HepG2 (cell line): ENCODE results near the gene DMRTB1. TPM values are rescaled to one million over a fixed set of nuclear protein-coding genes. Genes with fewer than 3 reads are reported as not detected.

ENCODE experiments used
- ATAC-seq: fragments of 200-7000 bp; cut with Tn5 transposase; 3 replicates; pipeline ENCODE4 v1.9.1; 2020; ENCODE audit warnings: mild to moderate bottlenecking, moderate library complexity
- BruUV-seq: library from RNA; stranded (reverse); fragments of 400-500 nt; replicated peaks from 2 replicates; lab custom pipeline; 2021; lab: Mats Ljungman, UMichigan
- CTCF ChIA-PET: fragments of 300-600 bp; formaldehyde crosslinking; extraction: SDS; loops from one replicate; lab custom pipeline; 2021; ENCODE audit warnings: low total read pairs, inconsistent platforms, low intra/inter-chr PET ratio; lab: Yijun Ruan, JAX
- POLR2A ChIA-PET: fragments of 350-600 bp; sonication (Branson Sonifier 250); formaldehyde crosslinking; loops from one replicate; lab custom pipeline; 2020; ENCODE audit warnings: antibody characterized with exemption, inconsistent platforms; lab: Yijun Ruan, JAX
- DNase-seq: peaks from one replicate; pipeline ENCODE4 v3.0.0-alpha.2; 2015; ENCODE audit warnings: low spot score
- FAIRE-seq: peaks from 3 replicates; lab custom pipeline; 2011; peaks lifted over from hg19 to GRCh38; lab: Jason Lieb, UNC
- H2AFZ ChIP-seq: one replicate; pipeline ENCODE4 v1.6.1; 2011; ENCODE audit warnings: low read length, inconsistent platforms
- H3K27ac ChIP-seq: fragments of 300-600 bp; 3 replicates; pipeline ENCODE4 v1.8.0; 2011; ENCODE audit warnings: mixed run types, mild to moderate bottlenecking, mixed read lengths, low read length, inconsistent platforms; ENCODE audit not compliant: insufficient read depth; ENCODE audit errors: extremely low read length
- H3K27me3 ChIP-seq, 2 experiments: fragments of 200-600 bp in 1 of 2; 2 replicates in 1 of 2; 3 replicates in 1 of 2; pipeline versions ENCODE4 v1.6.0 to v1.8.0; 2011; ENCODE audit warnings: low read length in 2 of 2, mild to moderate bottlenecking in 2 of 2, moderate library complexity in 2 of 2, inconsistent platforms in 1 of 2; ENCODE audit not compliant: insufficient read depth in 2 of 2, control insufficient read depth in 1 of 2
- H3K36me3 ChIP-seq, 2 experiments: fragments of 200-600 bp in 1 of 2; replicated peaks in 1 of 2; 2 replicates in 1 of 2; 3 replicates in 1 of 2; pipeline versions ENCODE4 v1.5.1 to v1.8.0; 2011; ENCODE audit warnings: low read length in 2 of 2, inconsistent platforms in 1 of 2; ENCODE audit not compliant: insufficient read depth in 2 of 2, control insufficient read depth in 1 of 2
- H3K4me1 ChIP-seq: 2 replicates; pipeline ENCODE4 v1.5.1; 2012; ENCODE audit warnings: low read length, inconsistent platforms; ENCODE audit not compliant: insufficient read depth
- H3K4me2 ChIP-seq: 2 replicates; pipeline ENCODE4 v1.6.0; 2011; ENCODE audit warnings: low read depth, low read length, inconsistent platforms
- H3K4me3 ChIP-seq, 3 experiments: fragments of 200-600 bp in 1 of 3; sonication (generic), shearing (Covaris generic) in 1 of 3; replicated peaks in 1 of 3; 2 replicates each; pipeline ENCODE4 v1.5.1; 2011 to 2016; ENCODE audit warnings: low read length in 3 of 3, inconsistent platforms in 2 of 3, low read depth in 2 of 3, mild to moderate bottlenecking in 2 of 3, control low read depth in 1 of 3, mixed read lengths in 1 of 3; ENCODE audit not compliant: insufficient read depth in 1 of 3
- H3K79me2 ChIP-seq: one replicate; pipeline ENCODE4 v1.6.1; 2011; ENCODE audit warnings: low read length, inconsistent platforms; ENCODE audit not compliant: insufficient read depth
- H3K9ac ChIP-seq: 2 replicates; pipeline ENCODE4 v1.6.0; 2011; ENCODE audit warnings: mild to moderate bottlenecking, low read depth, low read length, inconsistent platforms; ENCODE audit not compliant: insufficient read depth
- H3K9me3 ChIP-seq: 2 replicates; pipeline ENCODE4 v1.5.1; 2012; ENCODE audit warnings: mild to moderate bottlenecking, low read length
- H4K20me1 ChIP-seq: 2 replicates; pipeline ENCODE4 v1.6.0; 2011; ENCODE audit warnings: inconsistent platforms, mild to moderate bottlenecking, low read length, moderate library complexity; ENCODE audit not compliant: insufficient read depth
- MAFK ChIP-seq, 2 experiments: IDR thresholded peaks in 1 of 2; conservative IDR thresholded peaks in 1 of 2; 2 replicates each; pipeline ENCODE4 v1.6.1; 2011; ENCODE audit warnings: improper control_type of control experiment in 2 of 2, low read length in 2 of 2
- SAFB2 ChIP-seq: sonication (generic); formaldehyde crosslinking; IDR thresholded peaks from 2 replicates; pipeline ENCODE4 v1.5.1; 2020; ENCODE audit warnings: missing genetic modification reagents, low read depth, mild to moderate bottlenecking, borderline replicate concordance
- ZNF557 ChIP-seq: sonication (generic); formaldehyde crosslinking; IDR thresholded peaks from 2 replicates; pipeline ENCODE4 v1.4.0; 2020; ENCODE audit warnings: missing genetic modification reagents
- ZNF775 ChIP-seq: sonication (generic); formaldehyde crosslinking; IDR thresholded peaks from 2 replicates; pipeline ENCODE4 v1.4.0; 2020; ENCODE audit warnings: missing genetic modification reagents, mild to moderate bottlenecking, moderate library complexity, borderline replicate concordance
- WGBS: methylation state at CpG from one replicate; pipeline ENCODE4 v1.1.6; 2017; ENCODE audit warnings: low lambda C conversion rate; 5-methylcytosine and 5-hydroxymethylcytosine counted together
- in situ Hi-C: cut with HindIII; loops from 2 replicates; pipeline ENCODE4 v1.10.0; 2017; ENCODE audit warnings: low pct_unique_long_range_greater_than_20kb; ENCODE audit not compliant: extremely low pct_ligation_motif_present
- intact Hi-C: fragments of 100-400 bp; cut with micrococcal nuclease; formaldehyde crosslinking; loops from one replicate; pipeline ENCODE4 v1.10.0; 2022; ENCODE audit not compliant: unreplicated experiment
- polyA plus RNA-seq, 8 experiments: library from polyadenylated mRNA; depleted of rRNA in 3 of 8; stranded (reverse) in 7 of 8; unstranded in 1 of 8; fragments of >200 nt; fragmentation: Illumina TruSeq in 4 of 8; extraction: Trizol in 4 of 8; gene quantifications; 2 replicates each; pipeline versions ENCODE4 v1.2.1 to v1.2.3, GENCODE V29; 2011 to 2016; ENCODE audit warnings: low read depth in 4 of 8, missing spikeins in 1 of 8, mixed read lengths in 1 of 8; ENCODE audit not compliant: insufficient read depth in 1 of 8
- total RNA-seq, 5 experiments: library from RNA; depleted of rRNA; stranded (reverse); fragments of >200 nt; fragmentation: Illumina TruSeq; extraction: Trizol; gene quantifications; 2 replicates each; pipeline ENCODE4 v1.2.3, GENCODE V29; 2016; ENCODE audit warnings: low read depth in 1 of 5
- TF ChIP-seq, protein P1 (sequence below): sonication (generic); formaldehyde crosslinking; IDR thresholded peaks from 2 replicates; pipeline ENCODE4 v1.5.0; 2020; ENCODE audit warnings: mild to moderate bottlenecking, missing genetic modification reagents, borderline replicate concordance
- TF ChIP-seq, protein P2 (sequence below): IDR thresholded peaks from 2 replicates; pipeline ENCODE4 v1.6.1; 2016; ENCODE audit warnings: missing biosample characterization, missing genetic modification reagents, low read depth

The DMRTB1 gene
- total and polyA plus RNA-seq, 2 of the 13 experiments (the other 11 are each of a cell fraction or from before 2014, with no cell fraction given) = not detected

DNA sequence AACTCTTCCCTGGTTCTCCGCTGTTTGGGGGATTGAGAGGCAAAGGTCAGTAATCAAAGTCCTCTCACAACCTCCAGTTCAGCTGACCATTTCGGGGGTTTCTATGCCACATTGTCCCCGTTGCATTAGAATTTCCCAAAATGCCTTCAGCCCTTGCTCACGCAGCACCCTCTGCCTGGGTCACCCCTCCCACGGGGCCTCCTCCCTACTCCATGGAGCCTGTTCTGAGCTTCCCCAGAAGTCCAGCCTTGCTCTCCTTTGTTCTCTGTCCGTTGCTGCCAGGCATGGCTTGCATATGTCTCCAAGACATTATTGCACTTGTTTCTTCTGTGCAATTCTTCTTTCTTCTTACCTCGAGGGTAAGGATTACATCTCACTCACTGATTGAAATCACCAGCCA lies 16.5 kb downstream of the DMRTB1 start (continued):
- no peak for TF ChIP-seq ZNF557
- TF ChIP-seq, protein P1, sequence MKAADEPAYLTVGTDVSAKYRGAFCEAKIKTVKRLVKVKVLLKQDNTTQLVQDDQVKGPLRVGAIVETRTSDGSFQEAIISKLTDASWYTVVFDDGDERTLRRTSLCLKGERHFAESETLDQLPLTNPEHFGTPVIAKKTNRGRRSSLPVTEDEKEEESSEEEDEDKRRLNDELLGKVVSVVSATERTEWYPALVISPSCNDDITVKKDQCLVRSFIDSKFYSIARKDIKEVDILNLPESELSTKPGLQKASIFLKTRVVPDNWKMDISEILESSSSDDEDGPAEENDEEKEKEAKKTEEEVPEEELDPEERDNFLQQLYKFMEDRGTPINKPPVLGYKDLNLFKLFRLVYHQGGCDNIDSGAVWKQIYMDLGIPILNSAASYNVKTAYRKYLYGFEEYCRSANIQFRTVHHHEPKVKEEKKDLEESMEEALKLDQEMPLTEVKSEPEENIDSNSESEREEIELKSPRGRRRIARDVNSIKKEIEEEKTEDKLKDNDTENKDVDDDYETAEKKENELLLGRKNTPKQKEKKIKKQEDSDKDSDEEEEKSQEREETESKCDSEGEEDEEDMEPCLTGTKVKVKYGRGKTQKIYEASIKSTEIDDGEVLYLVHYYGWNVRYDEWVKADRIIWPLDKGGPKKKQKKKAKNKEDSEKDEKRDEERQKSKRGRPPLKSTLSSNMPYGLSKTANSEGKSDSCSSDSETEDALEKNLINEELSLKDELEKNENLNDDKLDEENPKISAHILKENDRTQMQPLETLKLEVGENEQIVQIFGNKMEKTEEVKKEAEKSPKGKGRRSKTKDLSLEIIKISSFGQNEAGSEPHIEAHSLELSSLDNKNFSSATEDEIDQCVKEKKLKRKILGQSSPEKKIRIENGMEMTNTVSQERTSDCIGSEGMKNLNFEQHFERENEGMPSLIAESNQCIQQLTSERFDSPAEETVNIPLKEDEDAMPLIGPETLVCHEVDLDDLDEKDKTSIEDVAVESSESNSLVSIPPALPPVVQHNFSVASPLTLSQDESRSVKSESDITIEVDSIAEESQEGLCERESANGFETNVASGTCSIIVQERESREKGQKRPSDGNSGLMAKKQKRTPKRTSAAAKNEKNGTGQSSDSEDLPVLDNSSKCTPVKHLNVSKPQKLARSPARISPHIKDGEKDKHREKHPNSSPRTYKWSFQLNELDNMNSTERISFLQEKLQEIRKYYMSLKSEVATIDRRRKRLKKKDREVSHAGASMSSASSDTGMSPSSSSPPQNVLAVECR = no peak
- TF ChIP-seq, all 625 proteins: peak for 0

DNA sequence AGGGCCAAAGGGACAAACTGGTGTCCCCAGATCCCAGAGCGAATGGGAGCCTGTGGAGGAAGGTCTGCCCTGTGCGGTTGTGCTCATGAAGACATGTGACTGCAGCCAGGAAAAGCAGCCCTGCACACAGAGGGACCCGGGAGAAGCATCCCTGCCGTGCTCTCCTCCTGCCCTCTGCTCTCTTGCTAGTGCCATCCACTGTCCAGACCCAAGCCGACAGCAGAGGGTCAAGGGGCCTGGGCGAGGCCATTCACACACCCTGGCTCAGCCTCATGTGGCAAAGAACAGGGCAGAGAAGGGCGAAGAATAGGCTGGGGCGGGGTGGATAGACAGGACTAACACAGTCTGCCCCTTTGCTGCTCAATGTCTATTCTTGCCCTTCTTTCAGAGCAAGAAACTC lies 17.4 kb downstream of the DMRTB1 start:
- Histone ChIP-seq H3K79me2 (no peaks in the 10 kb centered on the region), H4K20me1 (no peaks in the 10 kb centered on the region), H3K36me3 (no peaks in the 10 kb centered on the region), H3K27me3 (peaks cover 0 to 41% of the 10 kb centered on the region in 2 experiments; a peak in 4 of 5 replicates), H3K4me2 (no peak overlapping the region), H3K4me3 (no peak overlapping the region), H3K27ac (no peak overlapping the region), H2AFZ (no peak overlapping the region), H3K9me3 (no peaks in the 10 kb centered on the region), H3K4me1 (no peaks in the 10 kb centered on the region), H3K9ac (no peak overlapping the region)
- 26% methylated on average over 3 of the region's 8 CpGs for WGBS
- ATAC-seq (no peak), DNase-seq (no peak), FAIRE-seq (no peak)
- in situ Hi-C loops (no loop called here), intact Hi-C loops (no loop called here)
- CTCF ChIA-PET = no interaction called here
- TF ChIP-seq, protein P2, sequence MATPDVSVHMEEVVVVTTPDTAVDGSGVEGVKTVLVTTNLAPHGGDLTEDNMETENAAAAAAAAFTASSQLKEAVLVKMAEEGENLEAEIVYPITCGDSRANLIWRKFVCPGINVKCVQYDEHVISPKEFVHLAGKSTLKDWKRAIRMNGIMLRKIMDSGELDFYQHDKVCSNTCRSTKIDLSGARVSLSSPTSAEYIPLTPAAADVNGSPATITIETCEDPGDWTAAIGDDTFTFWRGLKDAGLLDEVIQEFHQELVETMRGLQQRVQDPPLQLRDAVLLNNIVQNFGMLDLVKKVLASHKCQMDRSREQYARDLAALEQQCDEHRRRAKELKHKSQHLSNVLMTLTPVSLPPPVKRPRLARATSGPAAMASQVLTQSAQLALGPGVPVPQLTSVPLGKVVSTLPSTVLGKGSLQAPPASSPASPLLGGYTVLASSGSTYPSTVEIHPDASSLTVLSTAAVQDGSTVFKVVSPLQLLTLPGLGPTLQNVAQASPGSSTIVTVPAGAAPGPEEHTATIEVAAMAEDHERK (CRISPR knock-in tag) = no peak
- TF ChIP-seq ZNF775 = no peak
- TF ChIP-seq SAFB2 (CRISPR knock-in tag) = no peak
- no peak for TF ChIP-seq MAFK (conservative IDR thresholded peaks at IDR 0.05 in 1 of 2, IDR thresholded peaks at IDR 0.05 in 1 of 2; ENCODE audit: low read length in 2 of 2)
- POLR2A ChIA-PET = no interaction called here
- no TSS peak for BruUV-seq
